Natural killer cell (primary cell): Measurements from ENCODE around the gene NAV3. TPM values are rescaled to one million over a fixed set of nuclear protein-coding genes. Genes with fewer than 3 reads are reported as not detected.

Experiments used
- ATAC-seq, 3 donors: fragments of 150-1000 bp in 2 of 3; fragments of 200-7000 bp in 1 of 3; cut with Tn5 transposase; 1 replicate in 1 of 3; 2 replicates in 2 of 3; pipeline ENCODE4 v1.10.0; 2021; ENCODE audit warnings: mild to moderate bottlenecking in 2 of 3, moderate library complexity in 2 of 3
- DNase-seq, 2 donors: peaks; one replicate each; pipeline versions ENCODE4 v3.0.0 to v3.0.0-alpha.2; 2013 to 2021; ENCODE audit warnings: mixed read lengths in 1 of 2
- H3K27ac ChIP-seq: one replicate; pipeline ENCODE4 v1.5.1; 2013; ENCODE audit warnings: mild to moderate bottlenecking, low read length
- H3K27me3 ChIP-seq: one replicate; pipeline ENCODE4 v1.6.1; 2013; ENCODE audit warnings: low read length; ENCODE audit not compliant: control insufficient read depth, insufficient read depth
- H3K36me3 ChIP-seq: one replicate; pipeline ENCODE4 v1.6.1; 2013; ENCODE audit warnings: low read length; ENCODE audit not compliant: control insufficient read depth, insufficient read depth
- H3K4me1 ChIP-seq: one replicate; pipeline ENCODE4 v1.6.1; 2013; ENCODE audit warnings: low read length; ENCODE audit not compliant: control insufficient read depth, insufficient read depth
- H3K4me3 ChIP-seq: one replicate; pipeline ENCODE4 v1.5.1; 2013; ENCODE audit warnings: low read length
- H3K9me3 ChIP-seq: one replicate; pipeline ENCODE4 v1.6.1; 2013; ENCODE audit warnings: low read length; ENCODE audit not compliant: control insufficient read depth, insufficient read depth
- H3K27ac Mint-ChIP-seq, 2 donors: one replicate each; pipeline ENCODE4 v1.8.0; 2022; ENCODE audit warnings: mild to moderate bottlenecking in 2 of 2, mixed read lengths in 2 of 2, moderate library complexity in 1 of 2
- H3K27me3 Mint-ChIP-seq, 2 donors: one replicate each; pipeline ENCODE4 v1.8.0; 2022; ENCODE audit warnings: low read depth in 2 of 2, mixed read lengths in 2 of 2
- H3K36me3 Mint-ChIP-seq: one replicate; pipeline ENCODE4 v1.8.0; 2022; ENCODE audit warnings: mixed read lengths
- H3K4me1 Mint-ChIP-seq, 2 donors: one replicate each; pipeline ENCODE4 v1.8.0; 2022; ENCODE audit warnings: mixed read lengths in 2 of 2
- H3K4me3 Mint-ChIP-seq: one replicate; pipeline ENCODE4 v1.8.0; 2022; ENCODE audit warnings: mild to moderate bottlenecking, moderate library complexity, mixed read lengths
- H3K9me3 Mint-ChIP-seq, 2 donors: one replicate each; pipeline ENCODE4 v1.8.0; 2022; ENCODE audit warnings: mixed read lengths in 2 of 2
- WGBS: methylation state at CpG from one replicate; pipeline ENCODE4 v1.1.7; 2013; ENCODE audit warnings: missing lambda C conversion rate; ENCODE audit not compliant: insufficient coverage; 5-methylcytosine and 5-hydroxymethylcytosine counted together
- intact Hi-C: fragments of 100-400 bp; cut with micrococcal nuclease; formaldehyde crosslinking; loops from one replicate; pipeline ENCODE4 v1.14.2; 2022
- total RNA-seq, 4 donors: library from RNA; stranded (reverse); fragments of 120-200 nt in 1 of 4; gene quantifications; one replicate each; pipeline versions ENCODE4 v1.2.3 to v1.2.4, GENCODE V29; 2013 to 2022
- TF ChIP-seq, protein P1 (sequence below): fragments of 200-600 bp; IDR thresholded peaks from one replicate; pipeline ENCODE4 v1.8.0; 2022; ENCODE audit warnings: antibody characterized with exemption

NAV3 gene
- total RNA-seq, 3 donors from 2014 or later (not counting 1 experiment from before 2014, with no cell fraction given): not detected

DNA sequence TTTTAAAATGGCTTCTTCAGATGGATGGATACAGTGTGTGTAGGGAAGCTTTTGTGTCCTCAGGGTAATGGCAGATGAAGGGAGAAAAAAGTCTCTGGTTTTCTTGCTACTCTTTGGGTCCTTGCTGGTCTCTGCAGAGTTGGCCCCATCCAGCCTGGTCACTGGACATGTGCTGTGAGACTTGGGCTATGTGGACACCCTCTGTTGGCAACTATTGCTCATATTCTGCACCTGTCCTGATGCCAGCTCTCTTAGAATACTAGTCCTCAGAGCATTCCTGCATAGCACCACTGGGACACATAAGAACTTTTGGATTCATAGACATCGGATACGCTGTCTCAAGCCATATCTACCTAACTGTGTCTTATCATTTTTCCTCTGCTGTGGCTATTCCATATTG lies 20.0 kb downstream of the NAV3 start:
- H3K4me3 Mint-ChIP-seq: no peak overlapping the region
- no peak overlapping the region for H3K27ac ChIP-seq
- ATAC-seq: no peak
- H3K27ac Mint-ChIP-seq: no peak overlapping the region
- no peak for DNase-seq
- intact Hi-C loops: no loop called here
- TF ChIP-seq, protein P1, sequence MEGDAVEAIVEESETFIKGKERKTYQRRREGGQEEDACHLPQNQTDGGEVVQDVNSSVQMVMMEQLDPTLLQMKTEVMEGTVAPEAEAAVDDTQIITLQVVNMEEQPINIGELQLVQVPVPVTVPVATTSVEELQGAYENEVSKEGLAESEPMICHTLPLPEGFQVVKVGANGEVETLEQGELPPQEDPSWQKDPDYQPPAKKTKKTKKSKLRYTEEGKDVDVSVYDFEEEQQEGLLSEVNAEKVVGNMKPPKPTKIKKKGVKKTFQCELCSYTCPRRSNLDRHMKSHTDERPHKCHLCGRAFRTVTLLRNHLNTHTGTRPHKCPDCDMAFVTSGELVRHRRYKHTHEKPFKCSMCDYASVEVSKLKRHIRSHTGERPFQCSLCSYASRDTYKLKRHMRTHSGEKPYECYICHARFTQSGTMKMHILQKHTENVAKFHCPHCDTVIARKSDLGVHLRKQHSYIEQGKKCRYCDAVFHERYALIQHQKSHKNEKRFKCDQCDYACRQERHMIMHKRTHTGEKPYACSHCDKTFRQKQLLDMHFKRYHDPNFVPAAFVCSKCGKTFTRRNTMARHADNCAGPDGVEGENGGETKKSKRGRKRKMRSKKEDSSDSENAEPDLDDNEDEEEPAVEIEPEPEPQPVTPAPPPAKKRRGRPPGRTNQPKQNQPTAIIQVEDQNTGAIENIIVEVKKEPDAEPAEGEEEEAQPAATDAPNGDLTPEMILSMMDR: no peak
- no peak overlapping the region for H3K4me3 ChIP-seq
- no peaks in the 10 kb centered on the region for H3K27me3 ChIP-seq
- no peaks in the 10 kb centered on the region for H3K27me3 Mint-ChIP-seq
- no peaks in the 10 kb centered on the region for H3K4me1 Mint-ChIP-seq
- H3K9me3 ChIP-seq: peaks cover 4% of the 10 kb centered on the region
- peaks cover 8% of the 10 kb centered on the region for H3K36me3 Mint-ChIP-seq
- H3K36me3 ChIP-seq: no peaks in the 10 kb centered on the region
- 97% methylated on average over 2 of the region's 2 CpGs for WGBS
- H3K4me1 ChIP-seq: no peaks in the 10 kb centered on the region
- peaks cover 6 to 8% of the 10 kb centered on the region in 2 donors for H3K9me3 Mint-ChIP-seq

DNA sequence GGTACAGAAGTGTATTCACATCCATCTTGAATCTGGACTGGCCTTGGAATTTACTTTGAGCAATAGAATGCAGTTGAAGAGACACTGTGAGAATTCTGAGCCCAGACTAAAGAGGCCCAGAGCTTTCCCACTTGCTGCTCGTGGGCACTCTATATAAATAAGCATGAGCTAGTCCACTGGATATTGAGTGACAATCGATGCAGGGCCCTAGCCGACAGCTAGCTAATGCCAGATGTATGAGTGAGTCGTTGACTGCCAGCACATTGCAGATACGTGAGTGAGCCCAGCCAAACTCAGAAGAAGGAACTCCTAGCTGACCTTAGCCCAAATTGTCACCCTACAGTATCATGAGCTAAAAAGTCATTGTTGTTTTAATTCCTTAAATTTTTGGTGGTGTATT lies 24.9 kb downstream of the NAV3 start:
- Mint-ChIP-seq H3K4me3 (no peak overlapping the region), H3K27me3 (no peaks in the 10 kb centered on the region)
- no peak for ATAC-seq

DNA sequence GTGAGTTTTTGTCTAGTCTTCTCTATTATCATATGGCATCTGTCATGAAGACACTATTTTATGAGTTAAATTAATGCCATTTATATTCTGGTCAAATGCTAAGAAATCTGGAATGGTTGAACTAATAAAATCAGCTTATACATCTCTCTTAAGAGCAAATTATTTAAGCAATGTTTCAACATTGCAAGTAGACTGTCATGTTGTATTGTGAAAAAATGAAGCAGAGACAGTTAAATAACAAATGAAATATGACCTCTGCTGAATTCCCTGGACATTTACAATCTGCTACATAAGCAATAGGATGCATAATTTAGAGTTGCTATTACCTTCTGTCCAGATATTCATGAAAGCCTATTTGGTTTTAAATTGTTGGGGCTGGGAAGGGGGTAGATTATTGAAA lies 30.6 kb downstream of the NAV3 start:
- no peaks in the 10 kb centered on the region for H3K36me3 Mint-ChIP-seq
- H3K27me3 ChIP-seq: no peaks in the 10 kb centered on the region
- peaks cover 2 to 7% of the 10 kb centered on the region in 2 donors for H3K9me3 Mint-ChIP-seq
- H3K9me3 ChIP-seq: no peaks in the 10 kb centered on the region
- H3K27ac Mint-ChIP-seq: no peak overlapping the region
- no peak overlapping the region for H3K4me3 Mint-ChIP-seq
- intact Hi-C loops: no loop called here
- H3K27me3 Mint-ChIP-seq: no peaks in the 10 kb centered on the region
- DNase-seq (no peak), ATAC-seq (no peak)
- no peaks in the 10 kb centered on the region for H3K36me3 ChIP-seq
- no peak overlapping the region for H3K4me3 ChIP-seq
- H3K4me1 ChIP-seq: no peaks in the 10 kb centered on the region
- TF ChIP-seq, protein P1: no peak
- H3K4me1 Mint-ChIP-seq: no peaks in the 10 kb centered on the region
- no peak overlapping the region for H3K27ac ChIP-seq

More for the DNA sequence above, 24.9 kb downstream of the NAV3 start:
- TF ChIP-seq, protein P1: no peak
- Mint-ChIP-seq H3K4me1 (no peaks in the 10 kb centered on the region), H3K36me3 (no peaks in the 10 kb centered on the region), H3K27ac (no peak overlapping the region), H3K9me3 (peaks cover 3 to 6% of the 10 kb centered on the region in 2 donors)
- WGBS: 87% methylated on average over 5 of the region's 5 CpGs
- Histone ChIP-seq H3K9me3 (peaks cover 4% of the 10 kb centered on the region), H3K27me3 (no peaks in the 10 kb centered on the region), H3K4me1 (no peaks in the 10 kb centered on the region), H3K4me3 (no peak overlapping the region), H3K36me3 (no peaks in the 10 kb centered on the region), H3K27ac (no peak overlapping the region)
- intact Hi-C loops: no loop called here
- no peak for DNase-seq

DNA sequence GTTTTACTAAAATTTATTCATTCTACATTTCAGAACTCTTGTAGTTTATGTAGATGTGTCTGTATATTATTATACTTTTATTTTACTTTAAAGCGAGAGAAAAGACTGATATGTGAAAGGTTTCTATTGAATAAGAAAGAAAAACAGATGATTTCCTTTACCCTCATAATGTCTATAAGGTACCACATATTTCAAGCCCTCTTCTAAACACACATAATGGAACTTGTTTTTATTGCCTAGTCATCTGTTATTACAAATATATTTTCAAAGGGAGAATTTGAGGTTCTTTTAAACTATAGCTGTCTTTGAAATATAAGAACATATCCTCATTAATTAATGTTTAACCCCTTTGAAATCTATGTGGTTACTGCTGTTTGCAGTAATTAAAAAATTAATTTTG lies 34.5 kb downstream of the NAV3 start:
- Histone ChIP-seq H3K4me1 (no peaks in the 10 kb centered on the region), H3K27ac (no peak overlapping the region), H3K4me3 (no peak overlapping the region), H3K9me3 (no peaks in the 10 kb centered on the region), H3K27me3 (no peaks in the 10 kb centered on the region), H3K36me3 (no peaks in the 10 kb centered on the region)
- Mint-ChIP-seq H3K36me3 (no peaks in the 10 kb centered on the region), H3K27me3 (no peaks in the 10 kb centered on the region), H3K27ac (no peak overlapping the region), H3K4me1 (no peaks in the 10 kb centered on the region), H3K9me3 (peaks cover 6 to 19% of the 10 kb centered on the region in 2 donors), H3K4me3 (no peak overlapping the region)
- ATAC-seq (no peak), DNase-seq (no peak)
- TF ChIP-seq, protein P1: no peak
- intact Hi-C loops: no loop called here
- WGBS: no CpG with 5 or more reads among the region's 1 CpG
